OCI-LY7 (cell line): ENCODE data around the gene ABR.

Source experiments
- EZH2phosphoT487 ChIP-seq: fragments of 200-600 bp; sonication (generic); IDR thresholded peaks from 2 replicates; pipeline ENCODE4 v1.6.1; 2018; ENCODE audit warnings: low read depth, borderline replicate concordance, mild to moderate bottlenecking, mixed run types, antibody characterized with exemption, low read length, moderate library complexity, mixed read lengths
- TF ChIP-seq, protein P1 (sequence below): fragments of 200-600 bp; sonication (generic); conservative IDR thresholded peaks from 2 replicates; pipeline ENCODE4 v1.5.1; 2014; ENCODE audit warnings: mild to moderate bottlenecking, antibody characterized with exemption, low read length, moderate library complexity, mixed read lengths

DNA sequence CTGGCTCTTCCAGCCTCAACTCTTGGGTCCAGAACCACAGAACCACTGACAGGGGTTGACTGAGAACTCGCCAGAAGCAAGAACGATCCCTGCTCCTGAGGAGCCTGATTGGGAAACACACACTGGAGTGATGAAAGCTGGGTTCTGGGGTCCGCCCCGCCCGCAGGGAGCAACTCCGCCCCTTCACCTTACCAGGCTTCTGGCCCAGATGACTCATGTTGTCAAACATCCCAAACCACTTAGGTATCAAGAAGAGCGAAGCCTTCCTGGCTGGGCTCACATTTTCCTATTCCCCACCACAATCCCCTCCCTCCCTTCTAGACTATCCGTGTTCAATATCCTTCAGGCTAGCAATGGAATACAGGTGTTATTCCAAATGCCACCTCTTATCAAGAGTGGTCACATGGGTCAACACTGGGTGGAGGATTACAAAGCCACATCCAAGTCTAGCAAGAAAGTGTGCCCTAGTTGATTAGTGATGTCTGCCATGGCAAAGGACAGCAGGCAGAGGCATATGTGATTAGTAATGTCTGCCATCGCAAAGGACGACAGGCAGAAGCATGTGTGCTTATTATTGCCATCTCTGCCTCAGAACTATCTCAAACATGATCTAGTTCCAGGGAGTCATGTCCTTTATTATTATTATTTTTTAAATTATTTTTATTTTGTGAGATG is 112.4 kb downstream of the ABR start:
- TF ChIP-seq, protein P1, sequence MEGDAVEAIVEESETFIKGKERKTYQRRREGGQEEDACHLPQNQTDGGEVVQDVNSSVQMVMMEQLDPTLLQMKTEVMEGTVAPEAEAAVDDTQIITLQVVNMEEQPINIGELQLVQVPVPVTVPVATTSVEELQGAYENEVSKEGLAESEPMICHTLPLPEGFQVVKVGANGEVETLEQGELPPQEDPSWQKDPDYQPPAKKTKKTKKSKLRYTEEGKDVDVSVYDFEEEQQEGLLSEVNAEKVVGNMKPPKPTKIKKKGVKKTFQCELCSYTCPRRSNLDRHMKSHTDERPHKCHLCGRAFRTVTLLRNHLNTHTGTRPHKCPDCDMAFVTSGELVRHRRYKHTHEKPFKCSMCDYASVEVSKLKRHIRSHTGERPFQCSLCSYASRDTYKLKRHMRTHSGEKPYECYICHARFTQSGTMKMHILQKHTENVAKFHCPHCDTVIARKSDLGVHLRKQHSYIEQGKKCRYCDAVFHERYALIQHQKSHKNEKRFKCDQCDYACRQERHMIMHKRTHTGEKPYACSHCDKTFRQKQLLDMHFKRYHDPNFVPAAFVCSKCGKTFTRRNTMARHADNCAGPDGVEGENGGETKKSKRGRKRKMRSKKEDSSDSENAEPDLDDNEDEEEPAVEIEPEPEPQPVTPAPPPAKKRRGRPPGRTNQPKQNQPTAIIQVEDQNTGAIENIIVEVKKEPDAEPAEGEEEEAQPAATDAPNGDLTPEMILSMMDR: no peak
- no peak for TF ChIP-seq EZH2phosphoT487
